GM12892 (cell line): ENCODE measurements around the gene OIT3.

Source experiments
- DNase-seq: peaks from one replicate; pipeline ENCODE4 v3.0.0; 2011; ENCODE audit not compliant: insufficient read length
- FAIRE-seq: peaks from 2 replicates; lab custom pipeline; 2011; peaks lifted over from hg19 to GRCh38; lab: Jason Lieb, UNC
- POLR2A ChIP-seq: IDR thresholded peaks from 2 replicates; pipeline ENCODE4 v1.6.1; 2011; ENCODE audit warnings: low read depth, low read length, control low read depth
- POLR2AphosphoS5 ChIP-seq: IDR thresholded peaks from 2 replicates; pipeline ENCODE4 v1.6.1; 2011; ENCODE audit warnings: low read depth, low read length, control low read depth
- TAF1 ChIP-seq: IDR thresholded peaks from 2 replicates; pipeline ENCODE4 v1.6.1; 2011; ENCODE audit warnings: low read depth, mild to moderate bottlenecking, control low read depth, low read length, borderline replicate concordance

OIT3 gene

DNA sequence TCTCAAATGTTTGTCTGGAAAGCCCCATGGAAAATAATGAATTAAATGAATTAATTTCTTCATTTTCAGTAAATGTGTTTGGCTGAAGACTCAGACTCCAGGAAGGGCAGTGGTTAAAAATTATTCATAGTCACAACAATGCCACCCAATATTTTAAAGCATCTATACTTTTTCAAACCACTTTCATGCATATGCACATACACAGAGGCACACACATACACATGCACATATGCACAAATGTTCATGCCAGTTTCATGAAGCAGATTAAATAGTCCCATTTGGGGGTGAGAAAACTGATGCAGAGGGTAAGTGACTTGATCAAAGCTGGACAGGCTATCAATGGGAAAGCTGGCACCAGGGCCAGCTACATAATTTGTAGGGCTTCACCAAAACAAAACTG lies 62.5 kb downstream of the OIT3 start:
- DNase-seq (no peak), FAIRE-seq (no peak)
- no peak for TF ChIP-seq POLR2A

DNA sequence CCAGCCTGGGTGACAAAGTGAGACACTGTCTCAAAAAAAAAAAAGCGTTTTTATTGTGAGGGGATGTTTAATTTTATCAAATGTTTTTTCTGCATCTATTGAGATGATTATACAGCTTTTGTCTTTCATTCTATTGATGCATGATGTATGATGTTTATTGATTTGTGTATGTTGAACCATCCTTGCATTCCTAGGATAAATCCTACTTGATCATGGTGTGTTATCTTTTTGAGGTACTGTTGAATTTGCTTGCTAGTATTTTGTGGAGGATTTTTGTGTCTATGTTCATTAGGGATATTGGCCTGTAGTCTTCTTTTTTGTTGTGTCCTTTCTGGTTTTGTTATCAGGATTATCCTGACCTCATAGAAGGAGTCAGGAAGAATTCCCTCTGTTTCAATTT lies 83.3 kb downstream of the OIT3 start:
- no peak for TF ChIP-seq POLR2A
- no peak for TF ChIP-seq TAF1
- no peak for TF ChIP-seq POLR2AphosphoS5

DNA sequence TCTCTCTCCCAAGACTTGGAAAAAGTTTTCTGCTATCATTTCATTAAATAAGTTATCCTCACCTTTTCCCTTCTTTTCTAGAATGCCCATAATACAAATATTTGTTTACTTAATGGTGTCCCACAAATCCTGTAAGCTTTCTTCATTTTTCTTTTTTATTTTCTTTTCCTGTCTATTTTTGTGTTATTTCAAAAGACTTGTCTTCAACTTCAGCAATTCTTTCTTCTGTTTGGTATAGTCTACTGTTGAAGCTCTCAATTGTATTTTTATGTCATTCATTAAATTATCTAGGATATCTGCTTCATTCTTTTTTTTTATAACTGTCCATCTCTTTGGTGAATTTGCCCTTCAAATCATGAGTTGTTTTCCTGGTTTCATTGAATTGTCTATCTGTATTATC lies 86.2 kb downstream of the OIT3 start:
- no peak for TF ChIP-seq TAF1
- TF ChIP-seq POLR2A, result no peak
- TF ChIP-seq POLR2AphosphoS5, result no peak
- FAIRE-seq, result no peak
- no peak for DNase-seq

More for the DNA sequence above, 83.3 kb downstream of the OIT3 start:
- no peak for FAIRE-seq
- DNase-seq, result no peak

DNA sequence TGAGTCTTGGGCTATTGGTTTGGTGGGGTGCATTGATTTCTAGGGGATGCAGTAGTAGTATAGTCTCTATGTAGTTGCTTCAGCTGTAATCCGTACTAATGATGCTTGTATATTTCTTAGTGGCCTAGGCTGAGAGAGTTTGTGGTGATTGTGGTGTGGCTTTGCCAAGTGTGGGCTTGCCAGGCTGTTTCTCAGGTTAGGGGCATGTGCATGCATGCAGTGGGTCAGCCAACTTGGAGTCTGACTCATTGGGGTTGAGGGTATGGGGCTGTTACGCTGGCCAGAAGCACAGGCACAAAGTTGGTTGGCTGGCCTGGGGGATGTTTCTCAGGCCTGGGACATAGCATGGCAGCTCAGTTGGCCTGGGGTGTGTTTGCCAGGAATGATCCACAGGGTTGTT lies 86.8 kb downstream of the OIT3 start:
- TF ChIP-seq POLR2A (no peak), TAF1 (no peak), POLR2AphosphoS5 (no peak)
- FAIRE-seq (no peak), DNase-seq (no peak)

DNA sequence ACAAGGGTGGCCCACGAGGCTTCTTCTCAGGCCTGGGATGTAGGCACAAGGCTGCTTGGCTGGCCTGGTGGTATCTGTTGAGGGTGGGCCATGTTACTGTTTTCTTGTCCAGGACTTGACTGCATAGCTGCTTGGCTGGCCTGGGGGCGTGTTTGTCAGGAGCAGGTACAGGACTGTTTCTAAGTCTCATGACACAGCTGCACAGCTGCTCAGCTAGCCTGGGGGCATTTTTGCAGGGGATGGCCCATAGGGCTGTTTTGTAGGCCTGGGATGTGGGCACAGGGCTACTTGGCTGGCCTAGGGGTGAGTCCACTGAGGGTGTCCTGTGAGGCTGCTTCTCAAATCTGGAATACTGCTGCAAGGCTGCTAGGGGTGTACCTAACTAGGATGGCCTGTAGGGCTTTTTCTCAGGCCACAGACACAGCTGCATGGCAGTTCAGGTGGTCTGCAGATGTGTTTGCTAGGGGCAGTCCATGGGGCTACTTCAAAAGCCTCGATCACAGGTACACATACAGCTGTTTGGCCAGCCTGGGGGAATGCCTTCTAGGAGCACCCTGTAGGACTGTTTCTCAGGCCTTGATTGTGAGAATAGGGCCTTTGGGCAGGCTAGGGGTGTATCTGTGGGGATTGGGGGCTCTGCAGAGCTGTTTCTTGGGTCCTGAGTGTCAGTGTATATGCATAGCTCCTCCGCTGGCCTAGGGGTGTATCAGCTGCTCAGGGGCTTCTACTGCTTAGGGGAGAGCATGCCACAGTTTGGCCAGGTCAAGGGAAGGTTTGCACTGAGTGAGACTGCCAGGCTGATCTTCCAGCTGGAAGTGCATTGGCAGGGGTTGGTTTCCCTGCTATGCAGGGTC lies 87.7 kb downstream of the OIT3 start:
- no peak for FAIRE-seq
- no peak for DNase-seq
- TF ChIP-seq POLR2AphosphoS5 (no peak), TAF1 (no peak), POLR2A (no peak)

DNA sequence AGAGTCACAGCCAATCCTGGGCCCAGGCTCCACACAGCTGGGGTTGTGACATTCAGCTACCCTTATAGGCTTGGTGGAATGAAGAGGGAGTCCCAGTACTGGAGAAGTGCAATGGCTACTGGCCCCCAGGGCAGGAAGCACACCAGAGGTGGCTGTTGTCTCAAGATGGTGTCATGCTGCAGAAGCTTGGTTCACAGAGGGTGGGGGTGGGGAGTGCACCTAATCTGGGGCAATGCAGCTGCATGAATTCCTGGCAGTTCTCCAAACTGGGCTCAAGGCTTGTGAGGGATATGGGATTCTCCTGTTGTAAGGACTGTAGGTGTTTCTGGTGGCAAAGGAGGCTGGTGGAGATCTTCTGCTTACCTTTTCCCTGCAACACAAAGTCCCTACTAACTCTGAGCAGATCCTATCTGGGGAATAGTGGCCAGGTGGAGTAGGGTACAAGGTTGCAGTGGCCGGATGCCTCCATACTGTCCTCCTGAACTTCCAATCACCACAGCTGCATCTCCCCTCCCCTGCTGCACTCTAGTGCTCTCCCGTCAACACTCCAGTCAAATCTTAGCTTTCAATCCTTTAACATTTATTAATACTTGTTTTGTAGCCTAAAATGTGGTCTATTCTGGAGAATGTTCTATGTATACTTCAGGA lies 88.5 kb downstream of the OIT3 start:
- FAIRE-seq, result no peak
- TF ChIP-seq TAF1 (no peak), POLR2AphosphoS5 (no peak), POLR2A (no peak)
- DNase-seq, result no peak
